Measurements from ENCODE around the gene INPP5E.

INPP5E gene

DNA sequence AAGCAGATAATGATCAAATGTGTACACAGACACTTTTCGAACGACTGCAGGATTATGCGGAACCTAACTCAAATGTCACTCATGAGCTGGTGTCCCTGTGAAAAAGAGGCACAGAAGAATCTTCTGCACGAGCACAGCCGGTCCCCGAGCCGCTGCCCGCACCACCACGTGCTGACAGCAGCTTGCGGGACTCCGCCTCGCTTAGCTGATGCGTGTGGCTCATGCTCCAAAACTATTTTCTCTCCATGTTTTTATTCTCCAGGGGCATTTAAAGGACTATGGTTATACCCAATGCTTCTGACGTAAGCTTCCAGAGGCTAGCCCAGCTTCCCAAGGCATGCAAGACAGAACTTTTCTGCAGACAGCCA is 33.7 kb upstream of the INPP5E start:
- no peak for DNase-seq

- DNase-seq: no peak
Observed at GRCh38 chr9:136472640-136473353, 33.2 kb upstream of the INPP5E start.

DNA sequence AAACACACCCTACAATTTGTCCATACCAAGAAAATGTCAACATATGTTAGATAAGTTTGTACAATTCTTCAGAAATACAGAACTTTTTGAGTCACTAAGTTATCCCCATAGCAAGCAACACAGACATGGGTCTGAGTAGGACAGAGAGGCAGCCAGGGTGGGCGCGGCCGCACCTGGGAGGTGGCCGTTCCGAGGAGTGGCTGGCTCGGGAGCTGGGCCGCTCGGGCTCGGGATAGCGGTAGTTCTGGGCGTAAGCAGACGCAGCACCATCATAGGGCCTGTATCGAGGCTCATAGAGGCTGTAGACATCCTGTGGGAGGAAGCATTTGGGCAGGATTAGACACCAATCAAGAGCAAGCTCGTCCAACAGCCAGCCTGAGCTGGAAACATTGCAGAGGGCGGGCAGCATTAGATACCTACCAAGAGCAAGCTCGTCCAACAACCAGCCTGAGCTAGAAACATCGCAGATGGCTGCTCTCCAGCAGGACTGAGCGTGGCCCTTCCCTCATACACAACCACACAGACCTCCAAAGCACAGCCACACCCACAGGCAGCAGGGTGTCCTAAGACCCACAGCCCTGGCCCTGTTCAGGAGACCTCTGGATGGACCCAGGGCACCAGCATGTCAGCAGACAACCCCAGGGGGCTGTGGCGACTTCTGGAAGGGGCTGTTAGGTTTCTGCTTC is 32.3 kb upstream of the INPP5E start:
- no peak for DNase-seq

DNA sequence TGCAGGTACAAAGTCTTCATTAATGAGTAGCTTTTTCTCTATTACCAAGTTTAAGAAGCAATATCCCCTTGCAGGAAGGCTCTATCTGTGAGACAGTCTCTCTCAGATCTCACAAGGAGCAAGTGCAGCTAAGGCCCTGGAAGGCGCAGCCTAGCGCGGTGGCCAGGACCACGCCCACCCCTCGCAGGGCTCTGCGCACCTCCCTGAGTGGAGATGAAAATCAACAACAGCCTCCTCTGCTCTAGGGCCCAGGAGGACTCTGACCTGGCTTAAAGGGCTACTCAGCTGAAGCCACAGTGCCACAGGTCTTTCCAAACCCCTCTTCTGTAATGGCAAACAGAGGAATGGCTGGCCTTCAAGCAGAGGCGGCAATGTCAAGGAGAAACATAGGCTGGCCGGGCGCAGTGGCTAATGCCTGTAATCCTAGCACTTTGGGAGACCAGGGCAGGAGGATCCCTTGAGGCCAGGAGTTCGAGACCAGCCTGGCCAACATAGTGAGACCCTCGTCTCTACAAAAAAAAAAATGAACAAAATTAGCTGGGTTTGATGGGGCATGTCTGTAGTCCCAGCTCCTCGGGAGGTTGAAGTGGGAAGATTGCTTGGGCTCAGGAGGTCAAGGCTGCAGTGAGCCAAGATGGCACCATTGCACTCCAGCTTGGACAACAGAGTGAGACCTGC is 31.3 kb upstream of the INPP5E start:
- no peak for DNase-seq

GRCh38 chr9:136470356-136470755 is 30.7 kb upstream of the INPP5E start:
- no peak for DNase-seq

DNA sequence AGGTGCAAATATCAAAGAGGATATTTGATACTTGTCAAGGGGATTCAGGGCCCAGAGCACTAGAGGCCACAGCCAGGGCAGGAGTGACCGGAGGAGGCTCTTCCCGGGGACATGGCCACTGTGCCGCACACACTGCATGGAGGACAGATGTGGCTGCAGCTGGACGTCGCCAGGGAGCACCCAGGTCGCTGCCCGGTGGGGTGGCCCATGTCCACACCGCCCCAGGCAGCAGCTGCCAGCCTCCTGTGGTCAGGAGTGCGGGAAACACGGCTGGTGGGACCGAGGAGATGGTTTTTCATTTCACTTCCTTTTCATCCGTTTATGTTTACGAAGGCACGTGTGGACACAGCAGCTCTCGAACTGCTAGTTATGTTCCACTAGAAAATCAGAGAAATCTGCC is 28.1 kb upstream of the INPP5E start:
- DNase-seq: no peak

DNA sequence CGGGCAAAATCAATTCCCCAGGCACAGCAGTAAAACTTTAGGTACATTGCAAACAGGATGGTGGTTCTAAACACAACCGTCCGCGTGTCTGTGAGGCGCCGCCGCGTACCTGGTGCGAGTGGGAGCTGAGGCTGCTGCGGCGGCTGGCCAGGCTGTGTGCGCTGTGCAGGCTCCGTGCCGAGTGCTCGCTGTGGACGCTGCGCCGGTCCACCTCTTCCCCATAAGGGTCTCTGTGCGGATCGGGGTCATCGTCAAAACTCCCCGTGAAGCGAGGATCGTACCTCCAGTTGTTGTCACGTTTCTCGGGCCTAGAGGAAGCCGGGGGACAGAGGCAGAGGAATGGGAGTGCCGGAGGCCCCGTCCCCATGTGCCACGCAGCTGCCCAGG is 26.5 kb upstream of the INPP5E start:
- no peak for DNase-seq

DNA sequence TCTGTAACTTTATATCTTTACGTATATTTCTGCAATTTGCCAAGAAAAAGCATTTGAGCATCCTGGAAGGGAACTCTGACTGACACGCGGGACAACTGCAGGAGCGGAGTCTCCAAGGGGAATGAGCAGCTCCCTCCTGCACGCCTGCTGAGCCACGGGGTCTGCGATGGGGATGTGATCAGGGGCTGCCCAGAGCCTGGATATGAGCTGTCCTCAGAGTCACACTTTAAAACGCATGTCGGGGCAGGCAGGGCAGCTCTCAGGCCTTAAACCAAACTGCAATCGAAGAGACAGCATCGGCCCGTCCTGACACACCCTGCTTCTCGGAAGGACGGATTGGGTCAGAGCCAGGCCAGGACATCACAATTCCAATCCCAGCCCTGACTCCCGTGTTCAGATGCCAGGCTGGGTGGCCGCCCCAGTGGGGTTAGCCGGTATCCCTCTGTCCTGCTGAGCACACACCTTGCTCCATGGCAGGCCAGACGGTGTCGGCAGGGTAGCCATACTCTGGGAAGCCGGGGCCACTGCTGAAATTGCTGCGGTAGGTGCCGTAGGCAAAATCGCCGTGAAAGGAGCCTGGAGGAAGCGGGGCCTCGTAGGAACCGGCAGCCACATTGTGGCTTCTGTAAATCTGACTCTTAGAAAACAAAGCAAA is 26.0 kb upstream of the INPP5E start:
- DNase-seq: no peak

DNA sequence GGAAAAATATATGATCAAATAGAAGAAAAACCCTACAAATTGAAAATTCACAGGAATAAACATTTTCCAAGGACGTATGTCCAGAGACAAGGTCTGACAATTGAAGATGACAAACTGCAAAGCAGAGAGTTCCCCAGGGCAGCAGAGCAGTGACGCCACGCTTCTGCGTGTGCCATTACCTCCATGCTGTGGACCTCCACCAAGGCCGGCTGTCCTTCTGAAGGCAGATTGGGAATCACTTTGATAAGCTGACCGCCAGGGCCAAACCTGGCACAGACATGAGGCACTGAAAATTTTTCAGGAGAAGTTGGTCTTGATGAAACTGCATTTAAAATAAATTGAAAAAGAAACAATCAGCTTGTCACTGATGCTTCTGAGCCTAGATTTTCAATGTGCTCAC is 24.6 kb upstream of the INPP5E start:
- no peak for DNase-seq

DNA sequence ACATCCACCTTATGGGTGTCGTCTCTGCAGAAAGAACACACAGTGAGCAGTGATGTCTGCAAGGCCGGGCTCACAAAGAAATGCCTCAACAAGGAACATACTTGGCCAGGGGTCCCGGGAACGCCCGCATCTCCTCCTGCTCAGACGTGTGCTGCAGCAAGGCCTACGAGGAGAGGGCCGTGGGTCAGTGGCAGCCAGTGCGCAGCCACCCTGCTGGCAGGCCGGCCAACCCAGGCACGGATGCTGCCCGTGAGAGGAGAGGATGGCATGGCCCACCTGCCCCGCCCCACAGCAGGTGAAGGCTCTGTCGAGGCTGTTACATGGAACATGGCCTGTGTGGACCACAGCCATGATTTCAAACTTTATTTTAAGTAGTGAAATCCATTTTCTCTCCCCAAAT is 23.9 kb upstream of the INPP5E start:
- no peak for DNase-seq

DNA sequence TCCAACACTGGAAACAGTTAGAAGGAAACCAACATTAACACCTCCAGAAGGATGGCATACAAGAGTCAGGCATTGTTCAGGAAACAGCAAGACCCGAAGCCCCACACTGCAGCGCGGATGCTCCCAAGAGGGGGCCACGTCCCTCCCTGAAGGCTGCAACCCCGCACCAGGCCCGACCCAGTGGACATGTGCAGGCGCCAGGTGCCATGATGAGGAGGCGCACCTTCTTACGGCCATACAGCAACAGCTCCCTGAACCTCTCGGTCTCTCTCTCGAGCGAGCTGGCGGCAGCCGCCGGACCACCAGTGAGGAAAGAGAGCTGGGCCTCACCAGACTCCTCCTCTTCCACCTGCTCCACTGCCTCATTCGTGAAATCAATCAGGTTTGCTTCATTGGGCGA is 23.0 kb upstream of the INPP5E start:
- no peak for DNase-seq

- DNase-seq: no peak
Observed at GRCh38 chr9:136460772-136461325, 21.2 kb upstream of the INPP5E start.

- DNase-seq: no peak
Observed at GRCh38 chr9:136459425-136459824, 19.8 kb upstream of the INPP5E start.

GRCh38 chr9:136457326-136457725 is 17.7 kb upstream of the INPP5E start:
- DNase-seq: no peak

DNA sequence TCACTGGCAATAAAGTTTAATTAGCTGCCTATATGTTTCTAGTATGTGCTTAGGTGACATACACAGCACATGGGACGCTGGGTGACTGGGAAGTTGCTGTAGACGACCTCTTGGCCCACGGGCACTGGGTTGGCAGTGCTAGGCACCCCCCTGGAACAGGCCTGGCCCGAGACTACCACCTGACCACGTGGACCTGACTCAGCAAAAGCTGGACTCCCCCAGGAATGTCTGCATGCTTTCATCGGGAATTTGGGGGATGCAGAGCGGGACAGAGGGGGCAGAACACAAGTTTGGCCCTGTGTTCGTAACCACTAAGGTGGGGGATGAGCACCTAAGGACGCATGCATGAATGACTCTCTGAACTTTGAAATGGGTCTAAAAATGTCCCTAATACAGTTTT is 16.6 kb upstream of the INPP5E start:
- no peak for DNase-seq

GRCh38 chr9:136455043-136456002 is 15.7 kb upstream of the INPP5E start:
- no peak for DNase-seq

- no peak for DNase-seq
Observed at GRCh38 chr9:136454026-136454796, 14.6 kb upstream of the INPP5E start.

GRCh38 chr9:136453326-136453725 is 13.7 kb upstream of the INPP5E start:
- no peak for DNase-seq

- no peak for DNase-seq
Observed at GRCh38 chr9:136451221-136451877, 11.7 kb upstream of the INPP5E start.

- no peak for DNase-seq
Observed at GRCh38 chr9:136448655-136449054, 9.0 kb upstream of the INPP5E start.
